GM12864 (cell line): Measurements from ENCODE around the gene GPT2.

Experiments
- DNase-seq: peaks from one replicate; pipeline ENCODE4 v3.0.0-alpha.2; 2011; ENCODE audit warnings: low read depth
- H3K4me3 ChIP-seq: 2 replicates; pipeline ENCODE4 v1.5.1; 2011; ENCODE audit warnings: mild to moderate bottlenecking, low read depth, low read length, control low read depth
- TF ChIP-seq, protein P1 (sequence below): IDR thresholded peaks from 2 replicates; pipeline ENCODE4 v1.5.1; 2011; ENCODE audit warnings: low read depth, mild to moderate bottlenecking, moderate library complexity, low read length, control low read depth, inconsistent platforms; ENCODE audit errors: missing control alignments

Gene GPT2

DNA sequence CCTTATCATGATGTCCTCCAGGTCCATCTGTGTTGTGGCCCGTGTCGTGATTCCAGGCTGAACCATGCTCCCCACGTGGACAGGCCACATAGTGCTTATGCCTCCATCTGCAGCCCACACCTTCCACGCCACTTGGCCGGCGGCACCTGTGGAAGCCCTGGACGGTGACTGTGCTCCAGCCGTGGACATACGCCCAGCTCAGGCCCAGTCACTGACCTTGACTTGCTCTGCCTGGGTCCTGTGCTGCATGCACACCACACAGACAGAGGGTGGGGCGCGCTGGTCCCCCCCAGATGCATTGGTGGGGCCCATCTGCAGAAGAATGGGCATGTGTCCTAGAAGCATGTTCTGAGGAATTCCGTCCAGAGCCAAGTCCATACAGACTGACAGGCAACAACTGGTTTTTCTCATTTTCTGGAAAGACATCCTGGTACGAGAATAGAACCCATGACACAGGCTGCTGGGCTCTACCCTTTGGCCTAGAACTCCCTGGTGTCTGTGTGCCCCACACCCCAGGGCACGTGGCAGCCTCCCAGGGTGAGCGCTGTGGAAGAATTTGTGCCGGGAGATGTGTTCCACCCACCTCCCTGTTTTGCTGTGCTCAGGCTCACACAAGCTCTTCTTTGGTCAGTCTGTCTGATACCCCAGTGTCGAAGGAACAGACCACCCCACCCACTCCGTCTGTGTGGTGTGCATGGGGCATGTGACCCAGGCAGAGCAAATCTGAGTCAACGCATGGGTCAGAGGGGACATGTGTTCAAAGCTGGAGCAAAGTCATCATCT, 39.5 kb downstream of the GPT2 start:
- TF ChIP-seq, protein P1, sequence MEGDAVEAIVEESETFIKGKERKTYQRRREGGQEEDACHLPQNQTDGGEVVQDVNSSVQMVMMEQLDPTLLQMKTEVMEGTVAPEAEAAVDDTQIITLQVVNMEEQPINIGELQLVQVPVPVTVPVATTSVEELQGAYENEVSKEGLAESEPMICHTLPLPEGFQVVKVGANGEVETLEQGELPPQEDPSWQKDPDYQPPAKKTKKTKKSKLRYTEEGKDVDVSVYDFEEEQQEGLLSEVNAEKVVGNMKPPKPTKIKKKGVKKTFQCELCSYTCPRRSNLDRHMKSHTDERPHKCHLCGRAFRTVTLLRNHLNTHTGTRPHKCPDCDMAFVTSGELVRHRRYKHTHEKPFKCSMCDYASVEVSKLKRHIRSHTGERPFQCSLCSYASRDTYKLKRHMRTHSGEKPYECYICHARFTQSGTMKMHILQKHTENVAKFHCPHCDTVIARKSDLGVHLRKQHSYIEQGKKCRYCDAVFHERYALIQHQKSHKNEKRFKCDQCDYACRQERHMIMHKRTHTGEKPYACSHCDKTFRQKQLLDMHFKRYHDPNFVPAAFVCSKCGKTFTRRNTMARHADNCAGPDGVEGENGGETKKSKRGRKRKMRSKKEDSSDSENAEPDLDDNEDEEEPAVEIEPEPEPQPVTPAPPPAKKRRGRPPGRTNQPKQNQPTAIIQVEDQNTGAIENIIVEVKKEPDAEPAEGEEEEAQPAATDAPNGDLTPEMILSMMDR, result no peak
- no peak overlapping the region for H3K4me3 ChIP-seq
- no peak for DNase-seq

DNA sequence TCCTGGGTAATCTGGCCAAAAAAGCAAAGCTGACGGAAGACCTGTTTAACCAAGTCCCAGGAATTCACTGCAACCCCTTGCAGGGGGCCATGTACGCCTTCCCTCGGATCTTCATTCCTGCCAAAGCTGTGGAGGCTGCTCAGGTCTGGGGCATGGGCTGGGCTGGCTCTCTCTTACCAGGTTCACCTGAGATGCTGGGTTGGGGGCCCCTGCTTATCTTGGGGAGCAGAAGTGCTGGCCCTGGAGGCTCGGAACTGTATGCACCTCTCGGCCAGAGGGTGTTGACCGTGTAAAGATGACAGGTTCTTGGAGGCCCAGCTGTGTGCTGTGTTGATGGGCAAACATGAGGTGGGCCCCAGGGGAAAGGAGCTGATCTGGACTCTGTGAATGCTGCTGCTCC, 40.2 kb downstream of the GPT2 start:
- TF ChIP-seq, protein P1, result no peak
- H3K4me3 ChIP-seq, result no peak overlapping the region
- no peak for DNase-seq

DNA sequence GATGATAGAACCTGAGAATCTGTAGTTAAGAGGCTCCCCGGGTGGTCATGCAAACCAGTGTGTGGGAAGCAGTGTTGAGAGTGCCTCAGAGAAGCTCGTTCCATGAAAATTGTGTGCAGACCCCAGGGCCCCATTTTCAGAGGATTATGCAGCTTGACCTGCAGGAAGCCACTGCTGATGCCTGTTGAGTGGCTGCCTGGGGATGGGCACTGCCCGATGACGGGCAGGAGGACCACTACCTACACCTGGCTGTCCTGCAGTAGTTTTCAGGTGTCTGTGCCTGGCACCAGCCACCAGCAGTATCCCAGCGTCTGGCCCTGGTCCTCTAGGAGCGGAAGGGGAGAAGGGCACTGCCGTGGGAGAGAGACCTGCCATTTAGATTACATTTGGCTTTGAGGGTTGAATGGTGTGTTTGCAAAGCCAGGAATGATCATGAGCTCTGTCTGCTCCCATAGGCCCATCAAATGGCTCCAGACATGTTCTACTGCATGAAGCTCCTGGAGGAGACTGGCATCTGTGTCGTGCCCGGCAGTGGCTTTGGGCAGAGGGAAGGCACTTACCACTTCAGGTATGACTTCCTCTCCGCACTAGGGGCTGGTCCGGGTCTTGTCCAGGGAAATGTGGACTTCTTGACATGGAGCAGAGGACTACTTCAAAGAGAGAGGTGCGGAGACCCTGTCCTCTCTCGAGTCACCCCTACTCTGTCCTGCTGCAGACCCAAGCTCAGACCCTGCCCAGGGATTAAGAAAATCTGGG, 42.5 kb downstream of the GPT2 start:
- no peak for DNase-seq
- H3K4me3 ChIP-seq, result no peak overlapping the region
- TF ChIP-seq, protein P1, result no peak

DNA sequence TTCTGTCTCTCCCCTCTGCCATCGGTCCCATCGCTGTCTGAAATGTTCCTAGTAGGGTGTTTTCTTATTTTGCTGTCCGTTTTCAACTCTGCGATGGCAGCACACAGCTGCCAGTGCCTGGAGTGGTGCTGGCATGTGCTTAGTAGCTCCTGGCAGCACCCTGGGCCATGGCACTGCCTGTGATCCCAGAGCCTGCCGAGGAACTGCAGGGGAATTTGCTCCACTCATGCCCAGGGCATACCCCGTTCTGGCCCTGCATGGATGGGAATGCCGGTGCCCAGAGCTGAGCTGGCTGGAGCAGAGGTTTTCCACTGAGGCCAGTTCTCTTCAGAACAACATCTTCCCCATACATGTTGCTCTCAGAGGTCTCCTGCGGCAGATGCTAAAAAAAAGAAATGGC, 43.1 kb downstream of the GPT2 start:
- TF ChIP-seq, protein P1, result no peak
- no peak overlapping the region for H3K4me3 ChIP-seq
- DNase-seq, result no peak

DNA sequence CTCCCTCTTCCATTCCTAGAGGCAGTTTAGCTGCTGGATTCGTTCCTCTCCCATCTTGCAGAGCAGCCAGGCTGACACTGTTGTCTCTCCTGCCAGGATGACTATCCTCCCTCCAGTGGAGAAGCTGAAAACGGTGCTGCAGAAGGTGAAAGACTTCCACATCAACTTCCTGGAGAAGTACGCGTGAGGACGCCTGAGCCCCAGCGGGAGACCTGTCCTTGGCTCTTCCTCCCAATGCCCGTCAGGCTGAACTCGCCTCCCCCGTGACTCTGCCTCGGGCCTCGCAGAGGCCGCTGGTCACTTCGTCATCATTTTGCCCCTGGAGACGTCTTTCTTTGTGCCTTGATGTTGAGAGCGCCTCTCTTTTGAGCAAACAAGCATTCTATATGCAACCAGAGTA, 44.6 kb downstream of the GPT2 start:
- H3K4me3 ChIP-seq, result no peak overlapping the region
- DNase-seq, result no peak
- TF ChIP-seq, protein P1, result no peak

DNA sequence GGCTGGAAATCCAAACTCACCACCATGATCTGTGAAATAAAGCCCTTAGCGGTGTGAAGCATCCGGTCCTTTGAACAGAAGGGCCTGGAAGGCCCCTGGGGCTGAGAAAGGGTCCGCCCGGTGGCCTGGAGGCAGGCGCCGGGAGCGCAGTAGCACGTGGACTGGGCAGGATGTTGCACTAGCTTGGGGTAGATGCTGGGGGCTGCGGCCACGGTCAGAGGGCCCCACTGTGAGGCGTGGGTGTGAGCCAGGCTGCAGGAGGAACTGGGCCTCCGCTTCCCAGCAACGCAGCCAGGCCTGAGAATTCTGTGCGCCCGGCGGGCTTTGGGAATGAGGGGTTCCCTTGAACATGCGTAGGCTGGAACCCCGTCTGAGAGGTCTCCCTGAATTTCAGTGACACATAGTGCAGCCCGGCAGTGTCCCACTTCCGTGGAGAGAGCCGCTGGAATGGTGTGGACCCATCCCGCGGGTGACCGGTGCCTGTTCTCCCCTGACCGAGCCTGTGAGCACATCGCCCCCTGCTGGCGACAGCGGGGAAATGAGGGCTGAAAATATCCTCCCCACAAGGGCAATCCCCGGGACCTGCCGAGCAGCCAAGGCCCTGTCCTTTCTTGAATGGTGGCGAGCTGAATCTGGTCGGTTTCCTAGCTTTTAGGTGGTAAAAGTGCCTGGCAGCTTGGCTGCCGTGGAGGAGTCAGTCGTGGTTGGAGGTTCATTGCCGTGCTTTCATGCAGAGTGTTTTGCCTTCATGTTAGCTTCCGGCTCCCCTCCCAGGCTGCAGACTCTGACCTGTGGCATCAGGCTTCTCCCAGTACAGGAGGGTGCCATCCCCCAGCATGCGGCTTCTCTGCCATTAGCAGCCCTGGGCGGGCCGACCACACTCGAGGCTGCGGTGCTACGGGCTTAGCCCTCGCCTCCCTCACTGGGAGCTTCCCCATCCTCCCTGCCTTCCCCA, 45.5 kb downstream of the GPT2 start:
- no peak overlapping the region for H3K4me3 ChIP-seq
- DNase-seq, result peak; percentile 31

More for the DNA sequence above, 45.5 kb downstream of the GPT2 start:
- TF ChIP-seq, protein P1, result peak; percentile 96
